CD14-positive monocyte (primary cell): ENCODE measurements around the gene SCN4B. TPM values are rescaled to one million over a fixed set of nuclear protein-coding genes. Genes with fewer than 3 reads are reported as not detected.
A peak's percentile ranks its signal among the peaks of the same experiment; 100 is the strongest.

Experiments
- DNase-seq, 3 donors: peaks; one replicate each; pipeline ENCODE4 v3.0.0-alpha.2; 2011 to 2022
- H2AFZ ChIP-seq: 2 replicates; pipeline ENCODE4 v1.6.0; 2012; ENCODE audit warnings: mild to moderate bottlenecking, low read depth, low read length, inconsistent platforms; ENCODE audit not compliant: insufficient read depth, poor library complexity, severe bottlenecking
- H3K27ac ChIP-seq, 2 donors: 1 replicate in 1 of 2; 2 replicates in 1 of 2; pipeline ENCODE4 v1.5.1; 2012 to 2013; ENCODE audit warnings: low read length in 2 of 2, control low read depth in 1 of 2, inconsistent platforms in 1 of 2, low read depth in 1 of 2, mild to moderate bottlenecking in 1 of 2
- H3K27me3 ChIP-seq, 2 donors: one replicate each; pipeline versions ENCODE4 v1.6.0 to v1.6.1; 2011 to 2013; ENCODE audit warnings: low read length in 2 of 2; ENCODE audit not compliant: control insufficient read depth in 2 of 2, insufficient read depth in 2 of 2
- H3K36me3 ChIP-seq, 2 donors: replicated peaks in 1 of 2; 1 replicate in 1 of 2; 2 replicates in 1 of 2; pipeline versions ENCODE4 v1.5.1 to v1.6.1; 2012 to 2013; ENCODE audit warnings: low read length in 2 of 2, control low read depth in 1 of 2, inconsistent platforms in 1 of 2, mild to moderate bottlenecking in 1 of 2; ENCODE audit not compliant: insufficient read depth in 2 of 2, control insufficient read depth in 1 of 2
- H3K4me1 ChIP-seq, 2 donors: 1 replicate in 1 of 2; 2 replicates in 1 of 2; pipeline versions ENCODE4 v1.5.1 to v1.6.1; 2012 to 2013; ENCODE audit warnings: low read length in 2 of 2, control low read depth in 1 of 2, inconsistent platforms in 1 of 2, mild to moderate bottlenecking in 1 of 2, moderate library complexity in 1 of 2; ENCODE audit not compliant: insufficient read depth in 2 of 2, control insufficient read depth in 1 of 2
- H3K4me2 ChIP-seq: replicated peaks from 2 replicates; pipeline ENCODE3; 2012; ENCODE audit warnings: low read length, moderate library complexity, mild to moderate bottlenecking; ENCODE audit not compliant: poor library complexity, severe bottlenecking; ENCODE audit errors: extremely low read depth
- H3K4me3 ChIP-seq, 3 experiments: fragments of 200-600 bp in 1 of 3; sonication (generic) in 1 of 3; replicated peaks in 1 of 3; 1 replicate in 2 of 3; 2 replicates in 1 of 3; pipeline ENCODE4 v1.5.1; 2011 to 2013; ENCODE audit warnings: low read length in 3 of 3, mild to moderate bottlenecking in 3 of 3, control low read depth in 2 of 3, low read depth in 2 of 3, inconsistent platforms in 1 of 3, moderate library complexity in 1 of 3
- H3K79me2 ChIP-seq: 2 replicates; pipeline ENCODE4 v1.6.0; 2012; ENCODE audit warnings: mild to moderate bottlenecking, control low read depth, inconsistent platforms, low read length, moderate library complexity; ENCODE audit not compliant: insufficient read depth
- H3K9ac ChIP-seq: 2 replicates; pipeline ENCODE4 v1.6.0; 2017; ENCODE audit warnings: low read length, mild to moderate bottlenecking; ENCODE audit not compliant: insufficient read depth, poor library complexity, severe bottlenecking
- H3K9me3 ChIP-seq, 2 donors: replicated peaks in 1 of 2; 1 replicate in 1 of 2; 2 replicates in 1 of 2; pipeline versions ENCODE4 v1.5.1 to v1.6.1; 2012 to 2013; ENCODE audit warnings: low read length in 2 of 2, control low read depth in 1 of 2; ENCODE audit not compliant: control insufficient read depth in 1 of 2, insufficient read depth in 1 of 2
- H4K20me1 ChIP-seq: 2 replicates; pipeline ENCODE4 v1.6.0; 2012; ENCODE audit warnings: mild to moderate bottlenecking, low read length, control low read depth, moderate library complexity; ENCODE audit not compliant: insufficient read depth
- H3K27ac Mint-ChIP-seq, 7 donors: one replicate each; pipeline ENCODE4 v1.8.0; 2020; ENCODE audit warnings: mild to moderate bottlenecking in 7 of 7, mixed read lengths in 7 of 7, moderate library complexity in 6 of 7, inconsistent platforms in 2 of 7
- H3K27me3 Mint-ChIP-seq, 3 donors: one replicate each; pipeline ENCODE4 v1.8.0; 2021 to 2022; ENCODE audit warnings: low read depth in 3 of 3, mild to moderate bottlenecking in 3 of 3, mixed read lengths in 3 of 3, moderate library complexity in 3 of 3, inconsistent platforms in 1 of 3
- H3K36me3 Mint-ChIP-seq, 2 donors: one replicate each; pipeline ENCODE4 v1.8.0; 2020; ENCODE audit warnings: mixed read lengths in 2 of 2, inconsistent platforms in 1 of 2, mild to moderate bottlenecking in 1 of 2
- H3K4me1 Mint-ChIP-seq: one replicate; pipeline ENCODE4 v1.8.0; 2020; ENCODE audit warnings: mild to moderate bottlenecking, mixed read lengths
- H3K4me3 Mint-ChIP-seq, 2 donors: one replicate each; pipeline ENCODE4 v1.8.0; 2020; ENCODE audit warnings: mild to moderate bottlenecking in 2 of 2, mixed read lengths in 2 of 2, moderate library complexity in 1 of 2
- H3K9me3 Mint-ChIP-seq, 7 donors: one replicate each; pipeline ENCODE4 v1.8.0; 2020 to 2022; ENCODE audit warnings: mixed read lengths in 7 of 7, mild to moderate bottlenecking in 6 of 7, moderate library complexity in 6 of 7, inconsistent platforms in 2 of 7
- CTCF ChIP-seq: fragments of 200-600 bp; IDR thresholded peaks from one replicate; pipeline ENCODE4 v1.8.0; 2022; ENCODE audit warnings: antibody characterized with exemption, mild to moderate bottlenecking
- WGBS: methylation state at CpG from one replicate; pipeline ENCODE4 v1.1.5; 2013; ENCODE audit warnings: missing lambda C conversion rate; ENCODE audit not compliant: insufficient coverage; 5-methylcytosine and 5-hydroxymethylcytosine counted together
- intact Hi-C, 2 donors: fragments of 100-400 bp; cut with micrococcal nuclease; formaldehyde crosslinking; loops; one replicate each; pipeline versions ENCODE4 v1.15.0 to v1.15.1; 2023
- polyA plus RNA-seq, 3 donors: library from polyadenylated mRNA; depleted of rRNA in 1 of 3; unstranded in 2 of 3; stranded (reverse) in 1 of 3; fragments of 300-500 nt in 2 of 3; fragments of >200 nt in 1 of 3; fragmentation: Illumina TruSeq in 2 of 3; gene quantifications; 1 replicate in 2 of 3; 2 replicates in 1 of 3; pipeline ENCODE4 v1.2.3, GENCODE V29; 2012 to 2021

The SCN4B gene
- polyA plus RNA-seq, 3 donors = 0.76 TPM; not detected in 2

- peaks cover 64 to 86% (median 86%) of the 10 kb centered on the region in 3 donors for H3K27me3 Mint-ChIP-seq
- H3K36me3 Mint-ChIP-seq = peaks cover 5 to 8% of the 10 kb centered on the region in 2 donors
- Histone ChIP-seq H3K36me3 (no peaks in the 10 kb centered on the region), H3K4me1 (peaks cover 10 to 22% of the 10 kb centered on the region in 2 donors), H3K27me3 (peaks cover 56 to 87% of the 10 kb centered on the region in 2 donors), H2AFZ (no peak overlapping the region), H3K79me2 (no peaks in the 10 kb centered on the region), H4K20me1 (no peaks in the 10 kb centered on the region), H3K4me2 (no peak overlapping the region), H3K27ac (no peak overlapping the region), H3K9ac (no peak overlapping the region), H3K9me3 (peaks cover 0 to 22% of the 10 kb centered on the region in 2 donors), H3K4me3 (no peak overlapping the region)
- peaks cover 22% of the 10 kb centered on the region for H3K4me1 Mint-ChIP-seq
- no peak for DNase-seq
- peaks cover 0 to 12% (median 4%) of the 10 kb centered on the region in 7 donors for H3K9me3 Mint-ChIP-seq
- TF ChIP-seq CTCF = no peak
- intact Hi-C loops = no loop called here
- H3K27ac Mint-ChIP-seq = no peak overlapping the region
- WGBS = 100% methylated on average over 1 of the region's 1 CpG
- H3K4me3 Mint-ChIP-seq = peak overlapping the region in 1 of 2 donors; percentile 84
Observed at GRCh38 chr11:118154641-118155040, 2.0 kb upstream of the SCN4B start.

GRCh38 chr11:118153976-118154375 lies 1.4 kb upstream of the SCN4B start:
- Histone ChIP-seq H3K27ac (no peak overlapping the region), H2AFZ (no peak overlapping the region), H3K9me3 (peaks cover 0 to 22% of the 10 kb centered on the region in 2 donors), H3K4me3 (no peak overlapping the region), H3K27me3 (peaks cover 56 to 86% of the 10 kb centered on the region in 2 donors), H3K36me3 (no peaks in the 10 kb centered on the region), H3K79me2 (no peaks in the 10 kb centered on the region), H3K4me1 (peaks cover 10 to 22% of the 10 kb centered on the region in 2 donors), H3K9ac (no peak overlapping the region), H3K4me2 (no peak overlapping the region), H4K20me1 (no peaks in the 10 kb centered on the region)
- peaks cover 20% of the 10 kb centered on the region for H3K4me1 Mint-ChIP-seq
- WGBS = 93% methylated on average over 9 of the region's 11 CpGs
- DNase-seq = no peak
- intact Hi-C loops = no loop called here
- no peak overlapping the region for H3K27ac Mint-ChIP-seq
- peaks cover 5 to 8% of the 10 kb centered on the region in 2 donors for H3K36me3 Mint-ChIP-seq
- H3K27me3 Mint-ChIP-seq = peaks cover 67 to 82% (median 82%) of the 10 kb centered on the region in 3 donors
- peaks cover 0 to 12% (median 4%) of the 10 kb centered on the region in 7 donors for H3K9me3 Mint-ChIP-seq
- TF ChIP-seq CTCF = no peak
- H3K4me3 Mint-ChIP-seq = peak overlapping the region in 1 of 2 donors; percentile 84
